GM18951 (cell line): Measurements from ENCODE around the gene HS3ST5.
"Not testable (repeated sequence)": the region's sequence is repeated elsewhere in the genome, so short reads cannot be mapped to it uniquely, and the experiment has no call there.

ENCODE experiments used
- POLR2A ChIP-seq: IDR thresholded peaks from 4 replicates; pipeline ENCODE4 v1.6.1; 2011; ENCODE audit warnings: mild to moderate bottlenecking; ENCODE audit not compliant: insufficient read length, insufficient read depth; ENCODE audit errors: extremely low read depth
- in situ Hi-C: fragments of 300-500 bp; cut with MboI; formaldehyde crosslinking; loops from one replicate; pipeline ENCODE4 v1.12.0; 2022; ENCODE audit warnings: low sequenced_read_pairs, mixed read lengths, inconsistent platforms; ENCODE audit not compliant: unreplicated experiment

Gene HS3ST5

GRCh38 chr6:114162691-114163347 is 180.0 kb downstream of the HS3ST5 start:
- TF ChIP-seq POLR2A = no peak
- in situ Hi-C loops = no loop called here

DNA sequence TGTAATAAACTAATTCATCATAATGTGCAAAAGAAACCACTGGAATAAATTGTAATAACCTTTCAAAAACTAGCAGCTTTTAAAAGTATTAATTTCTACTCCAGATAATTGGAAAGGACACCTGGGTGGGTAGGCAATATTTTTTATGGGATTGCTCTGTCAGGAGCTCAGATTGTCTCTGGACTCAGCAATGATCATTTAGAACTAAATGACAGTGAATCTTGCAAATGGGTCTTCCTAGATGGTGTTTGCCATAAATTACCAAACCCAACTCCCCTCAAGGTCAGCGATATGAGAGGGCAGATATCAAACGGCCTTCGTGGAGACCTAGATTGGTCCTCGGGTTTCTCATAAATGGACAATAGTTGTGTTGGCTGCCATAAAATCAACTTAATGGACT is 181.9 kb downstream of the HS3ST5 start:
- in situ Hi-C loops = no loop called here
- no peak for TF ChIP-seq POLR2A

DNA sequence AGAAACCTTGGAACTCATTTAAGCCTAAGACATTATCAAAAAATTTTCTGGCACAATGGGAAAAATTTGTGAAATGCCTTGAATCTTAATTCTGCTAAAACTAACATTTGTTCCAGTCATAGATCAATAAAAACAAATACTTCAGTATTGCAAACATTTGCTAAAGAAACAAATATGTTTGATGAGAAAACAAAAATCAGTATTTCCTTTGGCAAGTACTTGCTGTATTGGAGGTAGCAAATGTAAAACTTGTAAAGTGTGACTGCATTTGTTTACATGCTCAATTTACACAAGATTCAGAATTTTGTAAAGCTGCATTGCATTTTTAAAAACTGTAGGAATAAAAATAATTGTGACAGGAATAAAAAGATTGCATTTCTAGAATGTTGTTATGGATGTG is 183.1 kb downstream of the HS3ST5 start:
- in situ Hi-C loops = no loop called here
- TF ChIP-seq POLR2A = no peak

GRCh38 chr6:114158838-114159694 is 183.8 kb downstream of the HS3ST5 start:
- no peak for TF ChIP-seq POLR2A
- in situ Hi-C loops = no loop called here

- no peak for TF ChIP-seq POLR2A
- in situ Hi-C loops = no loop called here
These were observed 184.4 kb downstream of the HS3ST5 start for GRCh38 chr6:114158411-114158810.

DNA sequence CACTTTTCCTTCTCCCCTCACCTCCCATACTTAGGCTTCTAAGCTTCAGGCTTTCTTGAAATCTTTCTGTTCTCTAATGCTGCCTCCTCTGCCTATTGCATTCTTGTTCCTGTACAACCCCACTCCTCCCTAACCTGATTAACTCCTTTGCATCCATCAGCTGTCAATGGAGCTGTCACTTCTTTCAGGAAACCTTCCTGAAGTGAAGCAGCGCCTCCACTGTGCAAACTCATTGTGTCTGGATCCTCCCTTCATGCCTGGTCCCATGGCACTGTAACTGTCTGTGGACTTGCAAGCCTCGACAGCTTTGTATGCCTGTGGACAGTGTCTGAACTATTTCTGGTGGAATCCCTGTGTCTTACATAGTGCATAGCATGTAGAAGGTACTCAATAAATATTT is 185.0 kb downstream of the HS3ST5 start:
- in situ Hi-C loops = no loop called here
- TF ChIP-seq POLR2A = no peak

- in situ Hi-C loops = no loop called here
- TF ChIP-seq POLR2A = no peak
These were observed 187.1 kb downstream of the HS3ST5 start for GRCh38 chr6:114155763-114156162.

GRCh38 chr6:114154812-114155211 is 188.0 kb downstream of the HS3ST5 start:
- in situ Hi-C loops = no loop called here
- no peak for TF ChIP-seq POLR2A

- TF ChIP-seq POLR2A = no peak
- in situ Hi-C loops = no loop called here
These were observed 189.4 kb downstream of the HS3ST5 start for GRCh38 chr6:114153448-114153847.

DNA sequence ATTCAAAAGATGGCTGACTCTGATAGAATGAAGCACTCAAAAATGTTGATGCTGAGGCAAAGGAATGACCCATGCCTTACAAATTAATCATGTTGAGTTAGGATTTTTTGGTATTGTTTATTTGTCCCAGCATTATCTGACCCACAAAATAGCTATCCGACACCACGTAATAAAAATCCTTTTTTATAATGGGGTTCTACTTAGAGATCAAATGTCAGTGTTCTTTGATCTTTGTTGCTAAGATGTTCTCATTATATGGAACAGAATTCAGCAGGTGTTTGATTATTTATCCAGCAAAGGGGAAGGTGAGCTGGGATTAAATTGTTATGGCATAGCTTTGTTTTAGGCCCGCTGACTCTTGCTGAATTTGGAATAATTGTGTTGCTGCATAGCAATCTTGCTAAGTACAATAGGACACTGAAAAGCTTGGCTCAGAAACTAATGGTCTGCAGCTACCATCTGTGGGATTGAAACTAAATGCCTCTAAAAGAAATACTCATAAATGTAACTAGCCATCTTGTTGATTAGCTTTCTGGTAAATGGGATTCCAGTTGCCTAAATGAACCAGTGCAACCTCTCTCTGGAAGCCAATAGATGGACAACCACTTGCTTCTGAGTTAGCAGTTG is 191.6 kb downstream of the HS3ST5 start:
- in situ Hi-C loops = no loop called here
- no peak for TF ChIP-seq POLR2A

GRCh38 chr6:114149182-114149581 is 193.6 kb downstream of the HS3ST5 start:
- in situ Hi-C loops = not testable (repeated sequence)

- TF ChIP-seq POLR2A = no peak
- in situ Hi-C loops = no loop called here
These were observed 197.7 kb downstream of the HS3ST5 start for GRCh38 chr6:114144887-114145851.

DNA sequence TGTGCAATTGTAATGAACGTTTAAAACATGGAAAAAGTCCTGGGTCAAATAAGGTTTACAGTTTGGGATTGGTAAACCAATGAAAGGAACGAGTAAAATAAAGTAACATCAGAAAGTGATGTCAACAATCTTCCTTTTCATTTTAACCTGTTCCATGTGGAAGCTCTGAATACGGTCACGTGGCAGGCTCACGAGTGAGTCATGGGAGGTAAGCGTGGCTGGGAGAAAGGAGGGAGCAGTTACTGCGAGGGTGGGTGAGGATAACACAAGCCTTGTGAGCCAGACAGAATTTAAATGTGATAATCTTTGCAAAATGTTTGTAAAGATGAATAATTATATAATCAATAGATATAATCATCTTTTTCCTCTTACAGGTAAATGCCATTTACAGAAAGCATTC is 200.6 kb downstream of the HS3ST5 start:
- in situ Hi-C loops = no loop called here

More for the DNA sequence above, 200.6 kb downstream of the HS3ST5 start:
- TF ChIP-seq POLR2A = no peak
